Kidney epithelial cell (primary cell): Measurements from ENCODE around the gene ARSD. TPM values are rescaled to one million over a fixed set of nuclear protein-coding genes. Genes with fewer than 3 reads are reported as not detected.

Source experiments
- DNase-seq: peaks from one replicate; pipeline ENCODE4 v3.0.0-alpha.2; 2010; ENCODE audit warnings: low read depth
- H3K27me3 ChIP-seq: 2 replicates; pipeline ENCODE4 v1.6.0; 2011; ENCODE audit warnings: low read length; ENCODE audit not compliant: control insufficient read depth, insufficient read depth
- H3K36me3 ChIP-seq: 2 replicates; pipeline ENCODE4 v1.5.1; 2011; ENCODE audit warnings: low read length; ENCODE audit not compliant: control insufficient read depth, insufficient read depth
- H3K4me3 ChIP-seq: 2 replicates; pipeline ENCODE4 v1.5.1; 2011; ENCODE audit warnings: low read depth, mild to moderate bottlenecking, control low read depth, low read length
- total RNA-seq: library from RNA; depleted of rRNA; stranded (reverse); fragments of >200 nt; gene quantifications from 2 replicates; pipeline ENCODE4 v1.2.3, GENCODE V29; 2015
- TF ChIP-seq, protein P1 (sequence below): IDR thresholded peaks from 2 replicates; pipeline ENCODE4 v1.5.1; 2011; ENCODE audit warnings: mild to moderate bottlenecking, moderate library complexity, low read length, control low read depth, inconsistent platforms; ENCODE audit not compliant: insufficient read depth, poor library complexity, severe bottlenecking

ARSD gene
- total RNA-seq, 1 donor from 2014 or later, result 30.9 TPM

DNA sequence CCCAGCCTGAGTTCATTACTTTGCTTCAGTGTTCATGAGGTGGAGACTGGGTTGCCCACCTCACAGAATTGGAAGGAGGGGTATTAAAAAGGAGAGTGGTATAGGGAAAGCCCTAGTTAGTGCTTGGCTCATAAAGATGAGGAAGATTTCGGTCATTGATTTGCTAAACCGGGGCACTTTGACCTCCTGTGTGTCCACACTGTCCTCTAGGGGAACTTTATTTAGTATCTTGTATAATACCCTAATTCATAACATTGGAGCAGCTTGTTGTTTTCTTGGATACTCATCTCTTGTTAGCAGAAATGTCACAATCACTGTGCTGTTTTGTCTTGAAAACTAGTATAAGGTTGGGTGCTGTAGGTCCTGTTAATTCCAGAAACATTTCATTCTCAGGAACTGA is 50.6 kb downstream of the ARSD start:
- H3K4me3 ChIP-seq, result no peak overlapping the region
- TF ChIP-seq, protein P1, sequence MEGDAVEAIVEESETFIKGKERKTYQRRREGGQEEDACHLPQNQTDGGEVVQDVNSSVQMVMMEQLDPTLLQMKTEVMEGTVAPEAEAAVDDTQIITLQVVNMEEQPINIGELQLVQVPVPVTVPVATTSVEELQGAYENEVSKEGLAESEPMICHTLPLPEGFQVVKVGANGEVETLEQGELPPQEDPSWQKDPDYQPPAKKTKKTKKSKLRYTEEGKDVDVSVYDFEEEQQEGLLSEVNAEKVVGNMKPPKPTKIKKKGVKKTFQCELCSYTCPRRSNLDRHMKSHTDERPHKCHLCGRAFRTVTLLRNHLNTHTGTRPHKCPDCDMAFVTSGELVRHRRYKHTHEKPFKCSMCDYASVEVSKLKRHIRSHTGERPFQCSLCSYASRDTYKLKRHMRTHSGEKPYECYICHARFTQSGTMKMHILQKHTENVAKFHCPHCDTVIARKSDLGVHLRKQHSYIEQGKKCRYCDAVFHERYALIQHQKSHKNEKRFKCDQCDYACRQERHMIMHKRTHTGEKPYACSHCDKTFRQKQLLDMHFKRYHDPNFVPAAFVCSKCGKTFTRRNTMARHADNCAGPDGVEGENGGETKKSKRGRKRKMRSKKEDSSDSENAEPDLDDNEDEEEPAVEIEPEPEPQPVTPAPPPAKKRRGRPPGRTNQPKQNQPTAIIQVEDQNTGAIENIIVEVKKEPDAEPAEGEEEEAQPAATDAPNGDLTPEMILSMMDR, result no peak
- no peaks in the 10 kb centered on the region for H3K36me3 ChIP-seq
- DNase-seq, result no peak
- no peaks in the 10 kb centered on the region for H3K27me3 ChIP-seq

GRCh38 chrX:2875798-2876399 is 53.2 kb downstream of the ARSD start:
- no peak for DNase-seq
- Histone ChIP-seq H3K4me3 (no peak overlapping the region), H3K27me3 (no peaks in the 10 kb centered on the region), H3K36me3 (no peaks in the 10 kb centered on the region)
- TF ChIP-seq, protein P1, result peak; percentile 52

DNA sequence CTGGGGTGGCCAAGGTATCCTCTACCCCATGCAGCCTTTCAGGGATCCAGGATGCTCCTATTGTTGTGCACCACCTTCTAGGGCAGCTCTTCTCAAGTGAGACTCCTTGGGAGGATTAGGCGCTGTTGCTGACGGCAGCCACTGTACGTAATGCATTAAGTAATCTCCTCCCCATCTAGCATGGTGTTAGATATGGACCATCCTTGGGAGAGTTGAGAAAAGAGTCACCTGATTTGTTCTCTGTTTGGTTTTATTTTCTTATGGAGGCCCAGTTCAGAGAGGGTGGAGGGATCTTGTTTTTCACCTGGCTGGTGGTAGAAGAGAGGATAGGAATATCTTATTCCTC is 54.0 kb downstream of the ARSD start:
- Histone ChIP-seq H3K4me3 (no peak overlapping the region), H3K27me3 (no peaks in the 10 kb centered on the region), H3K36me3 (no peaks in the 10 kb centered on the region)
- no peak for DNase-seq
- TF ChIP-seq, protein P1, result no peak

DNA sequence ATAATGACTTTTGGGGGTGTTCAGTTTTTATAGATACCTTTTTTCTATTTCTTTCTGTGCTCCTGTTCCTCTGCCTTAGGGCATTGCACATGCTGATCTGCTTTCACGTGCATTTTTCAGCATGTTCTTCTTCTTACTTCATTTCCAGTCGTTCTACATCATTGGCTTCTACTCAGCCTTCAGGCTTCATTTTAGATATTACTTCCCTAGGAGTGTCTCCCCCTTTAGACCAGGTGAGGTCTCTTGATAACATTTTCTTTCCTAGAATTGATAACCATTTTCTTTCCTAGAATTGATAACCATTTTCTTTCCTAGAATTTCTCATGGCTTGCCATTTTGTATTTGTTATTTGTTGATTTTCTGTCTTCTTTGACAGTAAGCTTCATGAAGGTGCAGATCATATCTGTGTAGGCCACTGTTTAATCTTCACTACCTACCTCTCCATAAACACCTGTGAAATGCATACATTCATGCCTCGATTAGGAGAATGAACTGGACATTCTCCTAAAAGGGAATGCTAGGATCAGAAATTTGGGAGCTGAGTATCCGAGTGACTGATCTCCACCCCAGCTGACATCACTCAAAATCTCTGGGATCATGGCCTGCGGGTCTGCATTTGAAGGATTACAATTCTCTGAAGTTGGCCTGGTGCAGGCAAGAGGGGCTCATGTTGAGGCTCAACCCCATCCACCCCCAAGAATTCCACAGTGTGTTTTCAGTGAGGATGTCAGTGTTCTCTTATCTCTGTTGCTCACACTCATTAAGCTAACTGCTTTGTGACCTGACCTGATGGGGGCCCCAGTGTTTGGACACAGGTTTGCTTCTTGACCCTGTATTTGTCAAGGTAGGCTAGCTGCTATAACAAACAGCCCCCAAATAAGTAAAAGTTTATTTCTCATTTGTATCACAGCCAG is 54.7 kb downstream of the ARSD start:
- H3K4me3 ChIP-seq, result no peak overlapping the region
- no peaks in the 10 kb centered on the region for H3K36me3 ChIP-seq
- TF ChIP-seq, protein P1, result no peak
- DNase-seq, result no peak
- no peaks in the 10 kb centered on the region for H3K27me3 ChIP-seq

- no peaks in the 10 kb centered on the region for H3K27me3 ChIP-seq
- H3K4me3 ChIP-seq, result no peak overlapping the region
- TF ChIP-seq, protein P1, result no peak
- no peaks in the 10 kb centered on the region for H3K36me3 ChIP-seq
- no peak for DNase-seq
Measured at GRCh38 chrX:2872671-2873277, 56.4 kb downstream of the ARSD start.
